PC-3 (cell line): ENCODE measurements around the gene CYTH3.

Source experiments
- EZH2phosphoT487 ChIP-seq: fragments of 300-600 bp; sonication (generic); IDR thresholded peaks from 2 replicates; pipeline ENCODE4 v1.6.1; 2018; ENCODE audit warnings: mild to moderate bottlenecking, antibody characterized with exemption, low read length, borderline replicate concordance
- TF ChIP-seq, protein P1 (sequence below): fragments of 300-600 bp; sonication (generic); conservative IDR thresholded peaks from 2 replicates; pipeline ENCODE4 v1.5.1; 2017; ENCODE audit warnings: antibody characterized with exemption, low read depth, mild to moderate bottlenecking, low read length

DNA sequence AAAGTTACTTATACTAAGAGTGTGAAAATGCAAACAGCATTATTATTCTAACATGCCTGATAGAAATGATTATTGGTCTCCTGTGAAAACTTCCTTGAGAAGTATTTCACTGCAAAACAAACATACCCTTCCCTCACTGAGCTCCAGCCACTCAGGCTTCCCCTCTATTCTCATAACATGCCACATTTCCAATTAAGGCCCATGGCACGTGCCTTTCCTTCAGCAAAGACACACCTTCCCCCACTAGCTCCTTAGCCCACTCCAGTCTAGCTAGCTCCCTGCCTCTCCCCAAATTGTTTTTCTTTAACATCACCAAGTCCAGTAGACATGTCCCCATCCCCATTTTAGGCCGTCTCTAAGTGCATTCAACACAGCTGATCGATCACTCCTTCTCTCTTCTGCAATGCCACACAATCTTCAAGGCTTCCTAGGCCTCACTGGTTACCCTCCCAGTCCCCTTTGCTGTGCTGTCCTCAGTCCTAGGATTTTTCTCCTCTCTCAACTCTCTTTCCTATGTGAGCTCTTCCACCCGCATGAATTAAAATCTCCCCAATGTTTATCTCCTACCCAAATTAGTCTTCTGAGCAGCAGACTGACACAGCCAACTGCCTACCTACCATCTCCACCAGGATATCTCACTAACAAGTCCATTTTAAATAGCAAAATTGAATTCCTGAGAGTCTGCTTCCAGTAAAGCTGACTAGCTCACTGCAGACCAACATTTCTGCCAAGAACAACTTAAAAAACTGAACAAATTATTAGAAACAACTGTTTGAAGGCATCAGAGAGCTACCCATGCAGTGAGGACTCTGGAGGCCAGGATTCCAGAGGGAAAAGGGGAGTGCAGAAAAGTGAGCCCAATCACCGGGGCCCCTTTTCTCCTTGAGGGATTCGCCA is 11.9 kb downstream of the CYTH3 start:
- TF ChIP-seq, protein P1, sequence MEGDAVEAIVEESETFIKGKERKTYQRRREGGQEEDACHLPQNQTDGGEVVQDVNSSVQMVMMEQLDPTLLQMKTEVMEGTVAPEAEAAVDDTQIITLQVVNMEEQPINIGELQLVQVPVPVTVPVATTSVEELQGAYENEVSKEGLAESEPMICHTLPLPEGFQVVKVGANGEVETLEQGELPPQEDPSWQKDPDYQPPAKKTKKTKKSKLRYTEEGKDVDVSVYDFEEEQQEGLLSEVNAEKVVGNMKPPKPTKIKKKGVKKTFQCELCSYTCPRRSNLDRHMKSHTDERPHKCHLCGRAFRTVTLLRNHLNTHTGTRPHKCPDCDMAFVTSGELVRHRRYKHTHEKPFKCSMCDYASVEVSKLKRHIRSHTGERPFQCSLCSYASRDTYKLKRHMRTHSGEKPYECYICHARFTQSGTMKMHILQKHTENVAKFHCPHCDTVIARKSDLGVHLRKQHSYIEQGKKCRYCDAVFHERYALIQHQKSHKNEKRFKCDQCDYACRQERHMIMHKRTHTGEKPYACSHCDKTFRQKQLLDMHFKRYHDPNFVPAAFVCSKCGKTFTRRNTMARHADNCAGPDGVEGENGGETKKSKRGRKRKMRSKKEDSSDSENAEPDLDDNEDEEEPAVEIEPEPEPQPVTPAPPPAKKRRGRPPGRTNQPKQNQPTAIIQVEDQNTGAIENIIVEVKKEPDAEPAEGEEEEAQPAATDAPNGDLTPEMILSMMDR = no peak
- TF ChIP-seq EZH2phosphoT487 = no peak
